A549 (cell line): ENCODE data around the gene RFTN2. TPM values are rescaled to one million over a fixed set of nuclear protein-coding genes. Genes with fewer than 3 reads are reported as not detected.
A peak's percentile ranks its signal among the peaks of the same experiment; 100 is the strongest.
"Not testable (repeated sequence)": the region's sequence is repeated elsewhere in the genome, so short reads cannot be mapped to it uniquely, and the experiment has no call there.

Experiments
- ATAC-seq, 2 experiments: fragments of 200-7000 bp in 1 of 2; fragments of >200 bp in 1 of 2; cut with Nextera tagmentation in 1 of 2; cut with Tn5 transposase in 1 of 2; 3 replicates each; pipeline versions ENCODE4 v1.8.0 to v1.9.1; 2018 to 2020; ENCODE audit warnings: mild to moderate bottlenecking in 1 of 2, moderate library complexity in 1 of 2
- CTCF ChIA-PET: fragments of 300-600 bp; sonication (Branson Sonifier 250); formaldehyde crosslinking; extraction: SDS; loops from one replicate; lab custom pipeline; 2021; ENCODE audit warnings: antibody characterized with exemption, inconsistent platforms; lab: Yijun Ruan, JAX
- POLR2A ChIA-PET: fragments of 350-600 bp; formaldehyde crosslinking; extraction: SDS; loops from one replicate; lab custom pipeline; 2021; ENCODE audit warnings: antibody characterized with exemption, inconsistent platforms; lab: Yijun Ruan, JAX
- DNase-seq, 2 experiments: peaks; one replicate each; pipeline versions ENCODE4 v3.0.0 to v3.0.0-alpha.2; 2011 to 2016; ENCODE audit warnings: low read depth in 1 of 2, low spot score in 1 of 2
- FAIRE-seq: peaks from 2 replicates; lab custom pipeline; 2011; peaks lifted over from hg19 to GRCh38; lab: Jason Lieb, UNC
- H3K27ac ChIP-seq, 2 experiments: fragments of >200 bp; sonication (Bioruptor Twin); formaldehyde crosslinking; 3 replicates each; pipeline ENCODE4 v1.5.1; 2016 to 2017
- H3K4me1 ChIP-seq: fragments of >200 bp; sonication (Bioruptor Twin); formaldehyde crosslinking; 3 replicates; pipeline ENCODE4 v1.6.1; 2016
- H3K4me2 ChIP-seq: fragments of >200 bp; sonication (Bioruptor Twin); formaldehyde crosslinking; 3 replicates; pipeline ENCODE4 v1.6.1; 2016
- H3K4me3 ChIP-seq: fragments of >200 bp; sonication (Bioruptor Twin); formaldehyde crosslinking; 3 replicates; pipeline ENCODE4 v1.5.1; 2016
- H3K9me3 ChIP-seq: fragments of >200 bp; sonication (Bioruptor Twin); formaldehyde crosslinking; 3 replicates; pipeline ENCODE4 v1.6.1; 2016
- CBX2 ChIP-seq: fragments of 200-600 bp; sonication (generic); IDR thresholded peaks from 2 replicates; pipeline ENCODE4 v1.6.1; 2016; ENCODE audit warnings: low read depth, mild to moderate bottlenecking, borderline replicate concordance
- CHD4 ChIP-seq: fragments of 200-600 bp; sonication (generic); IDR thresholded peaks from 2 replicates; pipeline ENCODE4 v1.6.1; 2016; ENCODE audit warnings: antibody characterized with exemption, mild to moderate bottlenecking, borderline replicate concordance
- EHF ChIP-seq: fragments of 250-450 bp; sonication (Bioruptor Pico); IDR thresholded peaks from 2 replicates; pipeline ENCODE4 v1.5.0; 2020; ENCODE audit warnings: mild to moderate bottlenecking
- EHMT2 ChIP-seq: fragments of 200-600 bp; sonication (generic); IDR thresholded peaks from 2 replicates; pipeline ENCODE4 v1.6.1; 2016; ENCODE audit warnings: antibody characterized with exemption, low read depth, mild to moderate bottlenecking, moderate library complexity
- ESRRA ChIP-seq: fragments of 150-350 bp; IDR thresholded peaks from 2 replicates; pipeline ENCODE4 v1.6.1; 2014; ENCODE audit warnings: mild to moderate bottlenecking, low read length, borderline replicate concordance
- FOSL2 ChIP-seq, 2 experiments: fragments of 450-650 bp in 1 of 2; fragments of >200 bp in 1 of 2; sonication (Bioruptor Twin) in 1 of 2; formaldehyde crosslinking; IDR thresholded peaks; 2 replicates each; pipeline versions ENCODE4 v1.5.0 to v1.6.1; 2016 to 2020; ENCODE audit warnings: mild to moderate bottlenecking in 1 of 2, moderate library complexity in 1 of 2
- FOXS1 ChIP-seq: fragments of 250-450 bp; sonication (Bioruptor Pico); IDR thresholded peaks from 2 replicates; pipeline ENCODE4 v1.5.0; 2020; ENCODE audit warnings: mild to moderate bottlenecking, moderate library complexity
- HOXA7 ChIP-seq: fragments of 250-450 bp; sonication (Bioruptor Pico); IDR thresholded peaks from 2 replicates; pipeline ENCODE4 v1.5.0; 2020; ENCODE audit warnings: mild to moderate bottlenecking, moderate library complexity
- HOXB13 ChIP-seq: fragments of 250-450 bp; sonication (Bioruptor Pico); IDR thresholded peaks from 2 replicates; pipeline ENCODE4 v1.5.0; 2020; ENCODE audit warnings: low read depth, mild to moderate bottlenecking, moderate library complexity
- JUNB ChIP-seq: fragments of >200 bp; sonication (Bioruptor Twin); formaldehyde crosslinking; IDR thresholded peaks from 2 replicates; pipeline ENCODE4 v1.6.1; 2016
- KDM1A ChIP-seq: fragments of 200-600 bp; sonication (generic); IDR thresholded peaks from 2 replicates; pipeline ENCODE4 v1.6.1; 2016; ENCODE audit warnings: low read depth, mild to moderate bottlenecking
- KDM5A ChIP-seq: fragments of 200-600 bp; sonication (generic); IDR thresholded peaks from 2 replicates; pipeline ENCODE4 v1.6.1; 2016; ENCODE audit warnings: antibody characterized with exemption, mild to moderate bottlenecking
- MAFK ChIP-seq: fragments of 450-650 bp; IDR thresholded peaks from 2 replicates; pipeline ENCODE4 v1.6.1; 2014; ENCODE audit not compliant: partially characterized antibody
- MAZ ChIP-seq: fragments of 150-350 bp; IDR thresholded peaks from 2 replicates; pipeline ENCODE4 v1.6.1; 2014; ENCODE audit warnings: antibody characterized with exemption, low read depth, low read length, borderline replicate concordance
- PHF8 ChIP-seq: fragments of 200-600 bp; sonication (generic); IDR thresholded peaks from 2 replicates; pipeline ENCODE4 v1.6.1; 2016; ENCODE audit warnings: low read depth, mild to moderate bottlenecking, antibody characterized with exemption, moderate library complexity, borderline replicate concordance
- POLR2AphosphoS2 ChIP-seq: conservative IDR thresholded peaks from 2 replicates; pipeline ENCODE4 v1.6.1; 2012; ENCODE audit warnings: low read length, improper control_type of control experiment, inconsistent platforms
- RCOR1 ChIP-seq: fragments of 150-350 bp; IDR thresholded peaks from 2 replicates; pipeline ENCODE4 v1.6.1; 2014; ENCODE audit warnings: antibody characterized with exemption, low read length, low read depth
- RNF2 ChIP-seq: fragments of 200-600 bp; sonication (generic); IDR thresholded peaks from 2 replicates; pipeline ENCODE4 v1.6.1; 2016; ENCODE audit warnings: low read depth, mild to moderate bottlenecking, antibody characterized with exemption, moderate library complexity, borderline replicate concordance
- SMC3 ChIP-seq: fragments of >200 bp; sonication (Bioruptor Twin); formaldehyde crosslinking; IDR thresholded peaks from 3 replicates; pipeline ENCODE4 v1.6.1; 2018; ENCODE audit warnings: inconsistent platforms
- SREBF2 ChIP-seq: fragments of 450-650 bp; IDR thresholded peaks from 2 replicates; pipeline ENCODE4 v1.6.1; 2014; ENCODE audit warnings: mild to moderate bottlenecking, moderate library complexity
- ZC3H11A ChIP-seq: fragments of 450-650 bp; IDR thresholded peaks from 2 replicates; pipeline ENCODE4 v1.6.1; 2014; ENCODE audit warnings: antibody characterized with exemption, mild to moderate bottlenecking
- ZNF302 ChIP-seq: fragments of 250-450 bp; sonication (Bioruptor Pico); IDR thresholded peaks from 2 replicates; pipeline ENCODE4 v1.9.0; 2021; ENCODE audit warnings: inconsistent platforms, mild to moderate bottlenecking, moderate library complexity
- WGBS: methylation state at CpG from one replicate; pipeline ENCODE4 v1.1.6; 2017; ENCODE audit errors: missing lambda C conversion rate; 5-methylcytosine and 5-hydroxymethylcytosine counted together
- polyA plus RNA-seq, 4 experiments: library from polyadenylated mRNA; depleted of rRNA in 3 of 4; stranded (reverse); fragments of >200 nt; fragmentation: RNase III in 1 of 4; extraction: RNeasy Plus Mini Kit Qiagen cat#74134 plus additional on column Dnase treatment in 1 of 4; gene quantifications; 2 replicates in 3 of 4; 3 replicates in 1 of 4; pipeline ENCODE4 v1.2.3, GENCODE V29; 2011 to 2017
- TF ChIP-seq, protein P1 (sequence below): fragments of 150-350 bp; IDR thresholded peaks from 2 replicates; pipeline ENCODE4 v1.6.1; 2014; ENCODE audit warnings: low read depth, mild to moderate bottlenecking, low read length
- TF ChIP-seq, protein P2 (sequence below): fragments of >200 bp; sonication (Bioruptor Twin); formaldehyde crosslinking; IDR thresholded peaks from 2 replicates; pipeline ENCODE4 v1.6.1; 2016

RFTN2 gene
- polyA plus RNA-seq, 2 of the 4 experiments (the other 2 are of a cell fraction), result 0.03 to 0.17 TPM

DNA sequence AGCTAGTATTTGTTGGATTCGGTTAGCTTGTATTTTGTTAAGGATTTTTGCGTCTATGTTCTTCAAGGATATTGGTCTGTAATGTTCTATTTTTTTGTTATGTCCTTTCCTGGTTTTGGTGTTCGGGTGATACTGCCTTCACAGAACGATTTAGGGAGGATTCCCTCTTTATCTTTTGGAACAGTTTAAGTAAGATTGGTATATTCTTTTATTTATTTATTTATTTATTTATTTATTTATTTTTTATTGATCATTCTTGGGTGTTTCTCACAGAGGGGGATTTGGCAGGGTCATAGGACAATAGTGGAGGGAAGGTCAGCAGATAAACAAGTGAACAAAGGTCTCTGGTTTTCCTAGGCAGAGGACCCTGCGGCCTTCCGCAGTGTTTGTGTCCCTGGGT is 19.8 kb upstream of the RFTN2 start:
- TF ChIP-seq ZC3H11A, result peak; percentile 65
- POLR2A ChIA-PET, ATAC-seq, CTCF ChIA-PET, FAIRE-seq, DNase-seq, H3K4me2 ChIP-seq, H3K4me1 ChIP-seq, H3K9me3 ChIP-seq, H3K27ac ChIP-seq, H3K4me3 ChIP-seq: not testable (repeated sequence)
- 89% methylated on average over 4 of the region's 6 CpGs for WGBS

DNA sequence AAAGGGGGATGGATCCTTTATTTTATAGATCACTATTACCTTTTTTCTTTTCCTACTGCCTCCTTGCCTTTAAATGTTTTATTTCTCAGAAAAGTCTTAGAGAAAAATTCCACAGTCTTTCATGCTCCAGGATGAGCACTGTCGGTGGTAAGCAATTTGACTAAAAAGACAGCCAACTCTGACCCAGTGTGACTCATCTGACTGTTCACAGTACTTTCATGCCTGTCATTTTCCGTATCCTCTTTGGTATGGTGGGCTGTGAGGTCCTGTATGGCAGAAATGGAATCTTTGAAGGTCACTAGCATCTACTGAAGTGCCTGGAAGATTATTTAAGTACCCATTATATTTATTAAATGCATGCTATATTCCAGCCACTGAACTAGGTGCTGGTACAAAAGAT is 2.1 kb upstream of the RFTN2 start:
- Histone ChIP-seq H3K4me1 (no peaks in the 10 kb centered on the region), H3K9me3 (peaks cover 5% of the 10 kb centered on the region), H3K4me3 (no peak overlapping the region), H3K27ac (no peak overlapping the region), H3K4me2 (no peak overlapping the region)
- no peak for ATAC-seq
- no peak for FAIRE-seq
- TF ChIP-seq MAZ (no peak), CHD4 (no peak), EHF (CRISPR knock-in tag) (no peak), HOXB13 (CRISPR knock-in tag) (no peak), ZNF302 (CRISPR knock-in tag) (no peak), JUNB (no peak), FOSL2 (IDR thresholded peaks at IDR 0.05) (no peak), FOSL2 (CRISPR knock-in tag; IDR thresholded peaks at IDR 0.05) (no peak), KDM1A (no peak)
- TF ChIP-seq, protein P1, sequence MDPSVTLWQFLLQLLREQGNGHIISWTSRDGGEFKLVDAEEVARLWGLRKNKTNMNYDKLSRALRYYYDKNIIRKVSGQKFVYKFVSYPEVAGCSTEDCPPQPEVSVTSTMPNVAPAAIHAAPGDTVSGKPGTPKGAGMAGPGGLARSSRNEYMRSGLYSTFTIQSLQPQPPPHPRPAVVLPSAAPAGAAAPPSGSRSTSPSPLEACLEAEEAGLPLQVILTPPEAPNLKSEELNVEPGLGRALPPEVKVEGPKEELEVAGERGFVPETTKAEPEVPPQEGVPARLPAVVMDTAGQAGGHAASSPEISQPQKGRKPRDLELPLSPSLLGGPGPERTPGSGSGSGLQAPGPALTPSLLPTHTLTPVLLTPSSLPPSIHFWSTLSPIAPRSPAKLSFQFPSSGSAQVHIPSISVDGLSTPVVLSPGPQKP, result no peak
- DNase-seq, result no peak
- ChIA-PET CTCF (no interaction called here), POLR2A (no interaction called here)
- 59% methylated on average over 2 of the region's 2 CpGs for WGBS

DNA sequence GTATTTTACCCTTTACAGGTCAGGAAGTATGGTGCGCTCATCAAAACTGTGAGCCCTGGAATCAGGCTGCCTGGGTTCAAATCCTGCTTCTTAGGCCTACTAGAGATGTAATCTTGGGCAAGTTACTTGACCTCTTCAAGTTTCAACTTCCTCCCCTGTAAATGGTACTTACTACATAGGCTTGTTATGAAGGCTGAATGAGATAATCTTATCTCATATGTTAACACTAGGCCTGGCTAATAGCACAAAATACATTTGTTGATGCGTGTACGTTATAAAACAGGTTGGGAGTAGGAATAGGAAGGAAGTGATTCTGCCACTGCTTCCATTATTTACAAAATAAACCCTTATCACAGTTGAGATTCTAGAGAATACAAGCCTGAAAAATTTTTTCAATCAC is 1.7 kb upstream of the RFTN2 start:
- Histone ChIP-seq H3K27ac (no peak overlapping the region), H3K4me2 (no peak overlapping the region), H3K4me3 (no peak overlapping the region), H3K9me3 (peaks cover 2% of the 10 kb centered on the region; the same call in 2 of the 3 replicates), H3K4me1 (no peaks in the 10 kb centered on the region)
- ATAC-seq, result no peak
- no peak for DNase-seq
- WGBS, result 92% methylated on average over 3 of the region's 3 CpGs
- TF ChIP-seq HOXA7 (CRISPR knock-in tag) (no peak), ZC3H11A (no peak), RNF2 (no peak), CBX2 (no peak), MAZ (no peak), ESRRA (no peak), EHMT2 (no peak), POLR2AphosphoS2 (no peak), SREBF2 (no peak), FOXS1 (CRISPR knock-in tag) (no peak), KDM5A (no peak), MAFK (no peak), PHF8 (no peak), RCOR1 (no peak), SMC3 (no peak)
- TF ChIP-seq, protein P2, sequence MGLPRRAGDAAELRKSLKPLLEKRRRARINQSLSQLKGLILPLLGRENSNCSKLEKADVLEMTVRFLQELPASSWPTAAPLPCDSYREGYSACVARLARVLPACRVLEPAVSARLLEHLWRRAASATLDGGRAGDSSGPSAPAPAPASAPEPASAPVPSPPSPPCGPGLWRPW, result no peak
- TF ChIP-seq, protein P1, result no peak
- ChIA-PET POLR2A (no interaction called here), CTCF (no interaction called here)
- no peak for FAIRE-seq
